ENCODE data around the gene DCLK1.
"Not testable (repeated sequence)": the region's sequence is repeated elsewhere in the genome, so short reads cannot be mapped to it uniquely, and the experiment has no call there.

The DCLK1 gene

DNA sequence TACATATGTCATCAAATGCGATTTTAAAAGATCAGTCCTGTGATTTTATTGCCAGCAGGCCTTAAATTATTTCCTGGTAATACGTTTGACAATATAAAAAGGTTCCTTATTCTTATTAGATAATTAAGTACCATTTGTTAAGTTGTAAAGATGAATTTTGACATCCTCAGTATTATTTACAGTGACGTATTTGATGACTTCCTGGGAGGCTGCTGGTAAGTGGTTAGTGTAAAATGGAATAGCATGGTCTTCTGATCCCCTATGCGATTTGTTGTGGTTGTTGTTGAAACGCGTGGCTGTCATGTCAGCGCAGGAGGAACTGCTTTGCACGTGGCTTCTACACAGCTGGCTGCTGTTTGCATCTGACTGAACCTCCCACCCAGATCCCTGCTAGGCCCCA, 99.7 kb downstream of the DCLK1 start:
- no peak for DNase-seq

DNA sequence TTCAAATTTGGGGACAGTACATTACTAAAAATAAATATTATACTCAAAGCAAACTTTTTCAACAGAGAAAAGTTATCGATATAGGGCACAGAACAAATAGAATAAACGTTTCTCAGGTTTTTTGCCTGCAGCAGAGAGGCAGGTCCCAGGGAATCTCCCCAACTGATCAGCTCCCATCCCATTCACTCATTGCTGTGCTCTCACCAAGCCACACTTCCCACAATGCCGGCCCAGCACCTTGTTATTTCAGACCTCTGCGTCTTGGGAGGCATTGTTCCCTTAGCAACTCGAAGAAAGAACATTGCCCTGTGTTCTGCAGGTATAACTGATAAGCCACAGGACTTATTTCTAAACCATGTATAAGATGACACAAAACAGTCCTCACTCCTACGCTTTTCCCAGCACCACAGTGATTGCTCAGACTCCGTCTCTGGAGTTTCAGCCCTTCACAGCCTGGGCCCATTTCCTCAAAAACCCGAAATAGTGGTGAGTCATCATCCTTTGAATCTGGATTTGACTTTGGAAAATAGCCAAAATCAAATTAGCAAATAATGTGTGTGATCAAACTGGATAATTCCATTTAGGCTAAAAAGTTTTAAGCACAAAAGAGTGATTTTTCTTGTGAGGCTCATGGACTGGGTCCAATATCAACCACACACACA, 100.4 kb downstream of the DCLK1 start:
- DNase-seq: no peak

DNA sequence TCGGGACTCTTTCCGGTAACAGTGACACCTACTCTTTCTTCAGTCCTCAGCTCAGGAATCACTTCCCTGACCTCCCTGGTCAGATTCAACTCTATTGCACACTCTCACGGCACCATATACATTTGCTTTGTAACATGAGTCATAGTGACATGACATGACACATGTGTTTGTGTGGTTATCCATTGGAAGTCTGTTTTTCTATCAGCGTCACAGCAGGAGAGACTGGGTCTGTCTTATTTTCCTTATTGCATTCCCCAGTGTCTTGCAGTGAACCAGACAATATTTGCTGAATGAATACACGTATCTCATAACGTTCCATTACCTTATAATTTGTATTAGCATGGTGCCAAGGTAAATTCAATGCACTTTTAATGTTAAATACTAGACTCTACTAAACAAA, 102.0 kb downstream of the DCLK1 start:
- DNase-seq: no peak

- no peak for DNase-seq
Observed at GRCh38 chr13:36028359-36029025, 102.7 kb downstream of the DCLK1 start.

DNA sequence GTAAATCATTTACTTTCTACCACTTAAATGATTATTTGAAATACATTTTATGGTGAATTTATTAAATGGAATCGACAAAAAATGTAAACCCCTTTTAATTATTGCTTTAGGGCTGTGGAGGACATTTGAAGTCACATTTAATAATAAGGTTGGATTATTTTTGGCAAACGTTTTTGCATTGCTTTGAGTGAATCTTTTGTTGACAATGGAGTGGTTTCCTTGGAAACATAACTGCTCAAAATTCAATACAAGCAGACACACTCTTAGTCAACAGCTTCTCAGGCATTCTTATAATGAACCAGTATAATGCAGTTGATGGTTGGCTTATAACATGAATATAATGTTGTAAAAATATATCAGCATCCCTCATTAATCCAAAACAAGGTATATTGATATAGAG, 104.7 kb downstream of the DCLK1 start:
- DNase-seq: no peak

DNA sequence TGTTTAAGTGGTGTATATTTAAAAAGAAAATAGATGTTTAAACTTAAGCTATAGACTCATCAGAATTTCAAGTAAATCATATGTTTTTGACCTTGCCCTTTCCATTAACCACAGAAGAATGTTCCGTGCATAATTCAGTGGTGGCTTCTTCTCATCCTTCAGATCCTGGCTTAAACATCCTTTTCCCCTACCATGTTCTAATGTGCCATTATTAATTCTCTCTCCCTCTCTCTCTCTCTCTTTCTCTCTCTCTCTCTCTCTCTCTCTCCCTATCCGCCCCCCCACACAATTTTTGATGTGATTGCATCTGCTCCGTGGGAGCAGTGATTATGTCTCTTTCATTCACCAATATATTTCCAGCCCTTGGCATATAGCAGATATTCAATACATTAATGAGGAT, 116.4 kb downstream of the DCLK1 start:
- DNase-seq: no peak

GRCh38 chr13:36006894-36007675, 124.1 kb downstream of the DCLK1 start:
- DNase-seq: no peak

DNA sequence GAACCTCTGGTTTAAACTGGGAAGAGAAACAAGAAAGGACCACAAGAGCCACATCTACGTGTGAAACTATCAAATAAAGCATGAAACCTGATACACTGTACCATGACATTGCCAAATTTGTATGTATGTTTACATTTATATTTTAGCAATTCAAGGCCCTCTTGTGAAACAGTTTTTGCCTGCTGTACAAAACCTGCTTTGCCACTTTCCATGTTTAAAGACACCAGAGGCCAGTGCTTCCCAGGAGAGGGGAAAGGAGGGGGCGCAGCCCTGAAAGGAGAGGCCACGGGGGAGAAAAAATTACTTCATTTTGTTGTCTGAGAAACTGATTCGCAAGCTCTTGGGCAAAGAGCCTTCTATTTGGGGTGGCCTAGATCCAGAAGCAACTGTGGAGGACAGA, 124.8 kb downstream of the DCLK1 start:
- no peak for DNase-seq

- DNase-seq: no peak
Observed at GRCh38 chr13:36001561-36001960, 129.6 kb downstream of the DCLK1 start.

- DNase-seq: no peak
Observed at GRCh38 chr13:36000028-36000427, 131.2 kb downstream of the DCLK1 start.

GRCh38 chr13:35996360-35996759, 134.8 kb downstream of the DCLK1 start:
- DNase-seq: no peak

DNA sequence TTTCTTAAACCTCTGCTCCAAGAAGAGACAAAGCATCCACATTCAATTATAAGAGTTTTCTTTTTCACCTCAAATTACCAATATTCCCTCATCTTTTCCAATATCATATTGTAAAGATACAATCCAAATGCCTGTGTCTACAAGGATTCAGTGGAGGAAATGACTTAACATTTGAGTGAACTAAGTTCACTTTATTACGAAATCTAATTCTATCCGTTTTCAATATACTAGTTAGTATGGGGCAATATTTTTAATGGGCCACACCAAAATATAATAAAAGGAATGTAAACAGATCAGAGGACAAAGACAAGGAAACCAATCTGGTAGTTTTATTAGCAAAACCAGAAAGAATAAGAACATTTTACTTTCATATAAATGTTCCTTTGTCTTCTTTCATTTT, 136.0 kb downstream of the DCLK1 start:
- no peak for DNase-seq

DNA sequence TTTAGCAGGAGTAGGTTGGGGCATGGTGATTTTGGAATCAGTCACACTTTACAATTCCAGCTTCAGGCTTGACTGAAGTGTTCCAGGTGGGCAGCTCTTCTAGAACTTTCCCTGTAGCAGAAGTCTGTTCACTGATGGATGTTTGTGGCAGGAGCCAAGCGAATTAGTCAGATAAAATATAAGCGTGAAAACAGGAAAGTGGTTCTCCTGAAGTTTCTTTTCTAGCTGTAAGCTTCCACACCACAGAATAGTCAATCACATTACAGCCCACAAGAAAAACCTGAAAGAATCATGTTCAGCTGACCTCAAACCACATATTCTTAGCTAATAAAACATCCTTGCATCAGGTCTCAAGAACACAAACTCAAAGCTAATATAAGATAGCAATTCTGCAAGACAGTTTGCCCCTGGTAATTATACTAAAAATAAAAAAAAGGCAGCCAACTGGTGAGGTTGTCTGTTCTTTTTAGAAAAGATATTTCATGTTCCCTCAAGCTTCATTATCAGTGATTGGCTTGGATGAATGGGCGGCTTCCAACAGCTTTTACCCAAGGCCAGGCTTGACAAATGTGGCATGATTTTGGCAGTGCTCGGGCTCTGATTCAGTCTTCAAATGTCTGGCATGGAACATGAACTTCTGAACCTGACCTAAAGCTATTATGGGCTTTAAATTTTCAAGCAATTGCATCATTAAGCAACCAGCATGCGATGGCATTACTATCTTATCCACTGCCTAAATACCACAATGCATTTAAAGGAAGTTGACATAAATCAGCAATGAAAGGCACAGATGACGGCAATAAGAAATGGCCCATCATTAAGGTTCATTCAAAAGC, 136.8 kb downstream of the DCLK1 start:
- no peak for DNase-seq

- no peak for DNase-seq
Observed at GRCh38 chr13:35993686-35994085, 137.5 kb downstream of the DCLK1 start.

GRCh38 chr13:35992964-35993363, 138.2 kb downstream of the DCLK1 start:
- DNase-seq: no peak

- DNase-seq: no peak
Observed at GRCh38 chr13:35990196-35990595, 141.0 kb downstream of the DCLK1 start.

DNA sequence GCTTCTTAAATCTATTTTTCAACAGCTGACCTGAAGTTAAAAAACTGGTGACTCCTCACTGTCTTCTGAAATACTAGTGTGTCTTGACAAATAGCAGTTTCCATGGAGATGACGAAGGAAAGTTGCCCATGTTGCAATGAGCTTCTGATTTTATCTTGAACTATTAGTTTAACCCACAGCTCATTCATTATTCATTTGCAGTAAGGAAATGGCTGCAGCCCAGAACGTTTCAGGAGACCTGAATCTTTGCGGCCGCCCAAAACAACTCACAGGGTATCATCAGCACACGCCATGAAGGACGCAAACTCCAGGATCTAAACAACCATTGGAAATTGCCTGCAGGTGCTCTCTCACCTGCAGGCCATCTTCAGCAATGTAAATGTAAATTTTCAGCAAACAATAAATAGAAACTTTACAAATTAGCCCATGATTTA, 142.5 kb downstream of the DCLK1 start:
- DNase-seq: no peak

- DNase-seq: no peak
Observed at GRCh38 chr13:35987572-35988513, 143.3 kb downstream of the DCLK1 start.

- no peak for DNase-seq
Observed at GRCh38 chr13:35984776-35985453, 146.3 kb downstream of the DCLK1 start.

DNA sequence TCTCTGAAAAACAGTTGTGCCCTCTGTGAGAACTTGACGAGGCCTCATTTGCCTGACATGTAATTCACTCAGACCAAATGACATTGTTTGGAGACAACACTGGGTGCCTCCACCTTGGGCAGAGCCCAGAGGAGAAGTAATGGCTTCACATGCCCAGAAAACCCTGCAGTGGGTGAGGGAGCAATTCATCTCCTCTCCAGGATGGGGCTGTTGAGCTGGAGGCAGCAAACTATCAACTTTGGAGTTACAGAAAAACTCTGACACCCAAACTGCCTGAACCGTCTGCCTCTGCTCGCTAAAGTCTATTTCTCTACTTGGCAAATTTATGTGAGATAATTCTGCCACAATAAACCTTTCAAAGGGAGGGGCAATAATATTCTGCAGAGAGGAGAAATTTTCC, 146.9 kb downstream of the DCLK1 start:
- DNase-seq: no peak

DNA sequence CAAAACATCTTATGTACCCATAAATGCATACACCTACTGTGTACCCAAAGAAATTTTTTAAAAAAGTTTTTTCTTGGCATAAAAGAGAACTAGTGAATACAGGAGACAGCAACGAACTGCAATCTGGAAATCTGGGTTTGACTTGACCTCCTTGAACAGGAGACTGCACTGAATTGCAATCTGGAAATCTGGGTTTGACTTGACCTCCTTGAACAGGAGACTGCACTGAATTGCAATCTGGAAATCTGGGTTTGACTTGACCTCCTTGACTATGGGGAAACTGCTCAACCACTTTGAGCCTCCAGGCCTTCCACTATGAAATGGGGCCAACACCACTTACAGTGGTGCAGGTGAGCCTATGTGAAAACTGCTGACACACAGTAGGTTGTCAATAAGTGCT, 147.5 kb downstream of the DCLK1 start:
- not testable (repeated sequence) for DNase-seq

Data from 8988T (cell line).